NCI-H774 (cell line): ENCODE results near the gene PRSS8.

Experiments used
- DNase-seq: peaks from one replicate; lab custom pipeline; 2025; lab: John Stamatoyannopoulos, UW

Gene PRSS8

DNA sequence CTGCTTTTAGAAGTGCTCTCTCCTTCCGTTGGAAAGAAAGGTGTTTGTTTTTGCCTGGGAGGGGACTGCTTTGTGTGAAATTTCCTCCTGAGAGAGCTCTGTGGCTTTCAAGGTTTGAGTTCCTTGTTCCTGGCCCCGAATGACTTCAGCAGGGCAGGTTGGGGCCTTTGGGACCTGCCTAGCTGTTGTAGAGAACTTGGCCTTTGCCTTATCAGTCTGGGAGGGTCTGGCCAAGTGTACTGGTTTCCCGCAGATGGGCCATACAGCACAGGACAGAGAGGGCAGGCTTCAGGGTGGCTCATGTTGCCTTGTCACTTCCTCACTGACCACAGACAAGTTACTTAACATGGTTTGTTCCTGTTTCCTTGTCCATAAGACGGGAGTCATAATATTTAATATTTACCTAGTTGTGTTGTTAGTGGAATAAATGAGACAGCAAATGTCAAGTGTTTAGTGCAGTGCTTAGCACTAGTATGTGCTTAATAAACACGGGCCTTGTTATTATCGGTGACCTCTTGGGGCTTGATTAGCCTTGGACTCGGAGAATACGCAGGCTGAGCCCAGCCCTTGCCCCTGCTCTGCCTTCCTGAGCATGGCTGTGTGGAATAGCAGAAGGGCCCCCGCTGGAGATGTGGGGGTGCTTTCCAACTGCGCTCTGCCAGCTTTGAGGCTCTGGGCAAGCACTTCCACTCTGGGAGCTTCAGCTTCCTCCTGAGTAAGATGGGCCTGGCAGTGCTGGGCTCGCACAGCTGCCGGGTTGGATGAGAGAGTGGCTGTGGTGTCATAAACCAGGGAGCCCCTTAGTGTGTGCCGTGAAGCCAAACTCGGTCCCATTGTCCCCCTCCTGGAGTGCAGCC is 6.6 kb downstream of the PRSS8 start:
- no peak for DNase-seq

DNA sequence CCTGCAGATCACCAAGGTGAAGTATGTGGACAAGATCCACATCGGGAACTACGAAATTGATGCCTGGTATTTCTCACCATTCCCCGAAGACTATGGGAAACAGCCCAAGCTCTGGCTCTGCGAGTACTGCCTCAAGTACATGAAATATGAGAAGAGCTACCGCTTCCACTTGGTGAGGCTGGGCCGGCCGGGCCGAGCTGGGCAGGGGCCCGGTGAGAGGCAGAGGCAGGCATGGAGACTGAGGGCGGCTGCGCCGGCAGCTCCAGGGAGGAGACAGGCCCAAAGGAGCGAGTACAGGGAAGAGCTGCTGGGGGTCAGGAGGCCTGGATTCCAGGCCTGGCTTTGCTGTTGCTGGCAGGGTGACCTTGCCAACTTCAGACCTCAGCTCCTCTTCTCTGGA is 8.3 kb downstream of the PRSS8 start:
- no peak for DNase-seq

DNA sequence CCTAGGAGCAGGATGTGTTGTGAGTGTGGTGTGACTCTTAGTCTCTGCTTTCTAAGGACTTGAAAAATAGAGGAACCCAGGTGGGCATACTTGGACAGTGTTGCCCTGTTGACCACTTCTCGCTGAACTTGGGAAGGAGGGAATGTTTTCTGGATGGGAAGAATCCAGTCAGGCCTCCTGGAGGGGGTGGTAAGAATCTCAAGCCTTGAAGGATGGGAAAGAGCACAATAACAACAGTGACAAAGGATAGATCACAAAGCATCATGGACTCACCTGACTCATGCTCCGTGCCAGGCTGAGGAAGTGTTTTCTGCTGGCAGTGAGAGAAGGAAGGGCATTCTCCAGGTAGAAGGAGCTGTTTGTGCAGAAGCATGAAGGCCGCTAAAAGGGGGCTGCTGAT is 9.7 kb downstream of the PRSS8 start:
- no peak for DNase-seq

DNA sequence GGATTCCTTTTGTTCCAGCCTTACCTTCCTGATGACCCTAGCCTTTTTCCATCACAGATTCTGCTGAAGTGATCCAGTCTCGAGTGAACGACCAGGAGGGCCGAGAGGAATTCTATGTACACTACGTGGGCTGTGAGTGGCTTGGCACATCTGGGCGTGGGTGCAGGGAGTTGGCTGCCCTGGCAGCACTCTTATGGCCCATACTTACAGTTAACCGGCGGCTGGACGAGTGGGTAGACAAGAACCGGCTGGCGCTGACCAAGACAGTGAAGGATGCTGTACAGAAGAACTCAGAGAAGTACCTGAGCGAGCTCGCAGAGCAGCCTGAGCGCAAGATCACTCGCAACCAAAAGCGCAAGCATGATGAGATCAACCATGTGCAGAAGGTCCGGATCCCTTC is 15.4 kb downstream of the PRSS8 start:
- no peak for DNase-seq

DNA sequence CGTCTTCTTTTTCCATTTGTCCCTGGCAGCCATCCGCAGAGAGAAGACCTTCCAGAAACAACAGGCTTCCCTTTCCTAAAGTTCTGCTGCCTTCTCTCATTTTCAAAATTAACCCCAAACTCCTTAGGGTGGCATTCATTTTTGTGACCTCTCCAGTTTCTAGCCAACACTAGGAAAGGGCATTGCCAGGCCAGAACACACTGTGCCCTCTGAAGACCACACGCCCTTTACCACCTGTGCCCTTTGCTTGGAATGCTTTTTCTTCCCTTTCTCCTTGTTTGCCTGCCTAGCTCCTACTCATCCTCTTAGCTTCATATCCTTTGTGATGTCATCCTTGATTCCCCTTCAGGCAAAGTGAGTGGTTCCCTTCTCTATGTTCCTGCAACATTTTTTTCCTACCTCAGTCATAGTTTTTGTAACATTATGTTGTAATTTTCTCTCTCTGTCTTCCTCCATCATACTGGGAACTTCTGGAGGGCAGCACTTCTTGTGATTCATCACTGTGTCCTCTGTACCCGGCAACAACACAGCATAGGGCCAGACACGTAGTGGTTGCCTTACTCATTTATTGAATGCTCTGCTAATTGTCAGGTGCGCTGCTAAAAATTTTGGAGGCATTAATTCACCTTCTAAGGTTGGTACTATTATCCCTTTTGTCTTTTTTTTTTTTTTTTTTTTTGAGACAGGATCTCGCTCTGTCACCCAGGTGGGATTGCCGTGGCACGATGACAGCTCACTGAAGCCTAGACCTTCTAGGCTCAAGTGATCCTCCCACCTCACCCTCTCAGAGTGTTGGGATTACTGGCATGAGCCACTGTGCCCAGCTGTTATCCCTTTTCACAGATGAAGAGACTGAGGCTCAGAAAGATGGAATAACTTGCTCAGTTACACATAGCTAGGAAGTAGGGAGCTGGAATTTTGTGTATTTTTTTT is 17.0 kb downstream of the PRSS8 start:
- DNase-seq, result no peak

DNA sequence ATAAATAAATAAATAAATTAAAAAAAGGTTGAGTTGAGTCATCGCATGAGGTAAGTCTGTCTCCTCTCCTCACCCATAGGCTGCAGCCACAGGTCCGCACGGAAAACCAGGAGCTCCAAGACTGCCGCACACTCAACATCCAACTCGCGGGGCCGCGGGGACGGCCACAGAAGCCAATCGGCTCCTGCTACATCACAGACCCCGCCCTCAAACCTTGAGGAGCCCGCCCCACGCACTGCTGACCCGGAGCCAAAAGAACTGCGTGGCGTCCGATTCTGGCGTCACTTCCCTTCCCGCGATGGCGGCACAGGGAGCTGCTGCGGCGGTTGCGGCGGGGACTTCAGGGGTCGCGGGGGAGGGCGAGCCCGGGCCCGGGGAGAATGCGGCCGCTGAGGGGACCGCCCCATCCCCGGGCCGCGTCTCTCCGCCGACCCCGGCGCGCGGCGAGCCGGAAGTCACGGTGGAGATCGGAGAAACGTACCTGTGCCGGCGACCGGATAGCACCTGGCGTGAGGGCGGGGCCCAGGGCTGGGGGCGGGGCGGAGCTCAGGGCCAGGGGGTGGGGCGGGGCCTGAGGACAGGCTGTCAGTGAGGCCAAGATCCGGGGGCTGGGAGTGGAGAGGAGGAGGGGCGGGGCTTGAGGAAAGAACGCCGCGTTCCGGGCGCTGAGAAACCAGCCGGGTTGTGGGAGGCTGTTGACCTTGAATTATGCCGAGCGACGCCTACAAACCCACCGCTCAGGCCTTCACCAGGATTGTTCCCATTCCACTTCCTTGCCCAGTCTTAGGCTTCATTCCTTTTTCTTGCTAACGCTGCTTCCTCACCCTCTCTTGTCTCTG is 17.9 kb downstream of the PRSS8 start, which contains the start of gene KAT8:
Gene KAT8, plus strand, starts transcription at position 281 of the 839 bp plus-strand sequence. Its CDS starts 18 bp downstream, at position 299.
- DNase-seq, result peak; percentile 96

DNA sequence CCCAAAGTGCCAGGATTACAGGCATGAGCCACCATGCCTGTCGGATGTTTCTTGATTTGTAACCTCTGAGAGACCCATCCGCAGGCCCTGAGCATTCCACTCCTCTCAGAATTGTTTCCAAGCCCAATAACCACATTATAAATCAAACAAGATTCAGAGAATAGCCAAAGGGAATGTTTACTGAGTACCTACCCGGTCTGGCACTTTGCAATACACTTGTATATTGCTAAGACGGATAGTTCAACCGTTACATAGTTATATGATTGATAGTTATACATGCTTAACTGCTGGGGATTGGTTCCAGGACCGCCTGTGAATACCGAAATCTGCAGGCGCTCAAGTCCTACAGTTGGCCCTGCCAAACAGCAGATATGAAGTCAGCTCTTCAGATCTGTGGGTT is 21.1 kb downstream of the PRSS8 start:
- no peak for DNase-seq

DNA sequence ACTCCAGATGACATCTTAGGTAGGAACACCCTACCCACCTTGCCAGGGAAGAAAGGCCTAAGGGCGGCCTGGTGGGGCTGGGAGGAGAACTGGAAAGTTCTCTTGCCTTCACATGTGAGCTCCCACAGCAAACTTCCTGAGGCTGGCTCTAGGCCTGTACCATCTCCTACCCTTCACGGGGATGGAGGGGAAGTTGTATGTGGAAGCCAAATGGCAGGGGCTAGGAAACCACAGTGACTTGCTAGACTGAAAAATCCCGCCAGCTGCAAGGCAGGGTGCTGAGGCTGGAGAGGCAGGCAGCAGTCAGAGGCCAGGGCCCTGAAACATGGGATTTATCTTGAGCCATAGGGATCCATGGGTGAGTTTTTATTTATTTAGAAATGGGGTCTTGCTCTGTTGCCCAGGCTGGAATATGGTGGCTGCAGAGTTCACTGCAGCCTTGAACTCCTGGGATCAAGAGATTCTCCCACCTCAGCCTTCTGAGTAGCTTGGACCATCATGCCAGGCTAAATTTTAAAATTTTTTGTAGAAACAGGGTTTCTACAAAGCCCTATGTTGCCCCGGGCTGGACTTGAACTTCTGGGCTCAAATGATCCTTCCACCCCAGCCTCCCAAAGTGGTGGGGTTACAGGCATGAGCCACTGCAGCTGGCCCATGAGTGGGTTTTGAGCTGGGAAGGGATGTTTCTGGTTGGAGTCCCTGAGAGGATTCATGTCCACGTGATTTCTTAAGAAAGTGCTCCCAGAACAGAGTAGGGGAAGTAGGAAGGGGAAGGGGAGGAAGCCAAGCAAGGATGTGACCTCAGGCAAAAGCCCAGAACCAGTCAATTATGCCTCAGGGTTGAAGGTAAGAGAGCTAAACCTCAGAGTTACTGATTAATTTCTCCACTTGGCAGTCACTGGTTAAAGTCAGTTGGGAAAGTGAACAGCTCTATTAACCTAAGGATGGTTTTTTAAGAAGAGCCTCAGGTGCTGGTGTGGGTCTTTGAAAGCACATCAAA is 22.1 kb downstream of the PRSS8 start:
- DNase-seq, result no peak

DNA sequence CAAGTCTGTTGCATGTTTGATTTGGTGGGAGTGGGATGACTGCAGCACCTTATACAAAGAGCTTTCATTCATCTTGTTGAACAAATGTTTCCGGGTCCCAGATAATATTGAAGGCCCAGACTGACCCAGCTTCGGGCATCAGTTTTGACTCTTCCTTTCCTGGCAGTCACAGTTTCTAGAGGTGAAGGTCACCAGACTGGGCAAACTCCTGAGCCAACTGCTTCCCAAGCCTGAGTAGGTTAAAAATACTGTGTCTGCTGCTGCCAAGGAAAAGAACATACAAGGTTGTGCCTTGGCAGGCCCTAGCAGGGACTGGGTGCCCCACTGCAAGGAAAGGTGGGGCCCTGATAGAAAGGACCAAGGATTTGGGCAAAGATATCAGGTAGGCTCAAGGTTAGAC is 22.8 kb downstream of the PRSS8 start:
- DNase-seq, result no peak

DNA sequence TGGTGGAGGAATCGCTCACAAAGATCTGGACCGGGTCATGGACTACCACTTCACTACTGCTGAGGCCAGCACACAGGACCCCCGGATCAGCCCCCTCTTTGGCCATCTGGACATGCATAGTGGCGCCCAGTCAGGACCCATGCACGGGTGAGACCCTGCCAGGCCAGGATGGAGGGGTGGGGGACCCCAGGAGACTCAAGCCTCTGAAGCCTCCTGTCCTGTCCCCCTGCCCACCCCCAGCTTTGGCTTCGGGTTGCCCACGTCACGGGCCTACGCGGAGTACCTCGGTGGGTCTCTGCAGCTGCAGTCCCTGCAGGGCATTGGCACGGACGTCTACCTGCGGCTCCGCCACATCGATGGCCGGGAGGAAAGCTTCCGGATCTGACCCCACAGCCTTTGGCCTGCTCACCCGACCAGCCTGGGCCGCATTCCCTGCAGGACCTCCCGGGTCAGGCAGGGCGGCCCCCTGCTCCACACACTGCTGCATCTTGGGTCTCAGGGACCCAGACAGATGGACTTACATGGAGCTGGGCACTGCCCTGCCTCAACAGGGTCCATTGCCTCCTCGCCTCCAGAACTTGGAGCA is 23.6 kb downstream of the PRSS8 start:
- no peak for DNase-seq

DNA sequence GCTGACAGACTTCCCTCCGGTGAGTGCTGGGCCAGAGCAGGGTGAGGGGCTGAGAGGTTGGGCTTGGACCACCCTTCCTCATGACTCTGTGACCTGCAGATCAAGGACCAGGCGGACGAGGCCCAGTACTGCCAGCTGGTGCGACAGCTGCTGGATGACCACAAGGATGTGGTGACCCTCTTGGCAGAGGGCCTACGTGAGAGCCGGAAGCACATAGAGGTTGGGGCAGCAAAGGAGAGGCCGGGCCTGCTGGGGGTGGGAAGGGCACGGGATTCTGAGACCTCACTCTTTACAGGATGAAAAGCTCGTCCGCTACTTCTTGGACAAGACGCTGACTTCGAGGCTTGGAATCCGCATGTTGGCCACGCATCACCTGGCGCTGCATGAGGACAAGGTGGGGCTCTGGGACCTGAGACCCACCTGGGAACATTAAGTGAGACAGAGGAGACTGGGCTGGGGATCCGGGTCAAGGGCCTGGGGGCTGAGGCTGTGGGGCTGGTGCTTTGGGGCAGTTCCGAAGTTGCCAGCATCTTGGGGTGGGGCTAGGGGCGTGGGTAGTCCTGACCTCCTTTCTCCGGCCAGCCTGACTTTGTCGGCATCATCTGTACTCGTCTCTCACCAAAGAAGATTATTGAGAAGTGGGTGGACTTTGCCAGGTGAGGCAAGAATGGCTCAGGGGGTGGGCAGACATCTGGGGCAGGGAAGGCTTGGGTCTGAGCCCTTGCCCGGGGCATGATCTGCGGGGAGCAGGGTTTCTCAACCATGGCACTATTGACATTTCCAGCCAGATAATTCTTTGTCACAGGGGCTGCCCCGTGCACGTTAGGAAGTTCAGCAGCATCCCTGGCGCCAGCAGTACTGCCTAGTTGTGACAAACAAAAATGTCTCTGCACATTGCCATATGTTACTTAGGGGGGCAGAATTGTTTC is 25.2 kb downstream of the PRSS8 start:
- no peak for DNase-seq

DNA sequence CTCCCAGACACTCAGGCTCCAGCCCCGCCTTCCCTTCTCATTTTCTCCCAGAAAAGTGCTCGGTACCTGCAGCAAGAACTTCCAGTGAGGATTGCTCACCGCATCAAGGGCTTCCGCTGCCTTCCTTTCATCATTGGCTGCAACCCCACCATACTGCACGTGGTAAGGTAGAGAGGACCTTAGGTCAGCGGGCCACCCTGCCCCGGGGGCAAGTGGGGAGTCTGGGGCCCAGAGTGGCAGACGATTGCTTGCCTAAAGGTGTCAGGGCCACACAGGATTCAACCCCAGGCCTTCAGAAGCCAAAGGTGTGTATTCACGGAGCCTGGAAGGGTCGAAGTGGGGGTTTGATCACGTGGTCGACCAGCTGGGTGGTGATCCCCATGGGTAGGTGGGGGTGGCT is 25.9 kb downstream of the PRSS8 start:
- DNase-seq, result no peak

DNA sequence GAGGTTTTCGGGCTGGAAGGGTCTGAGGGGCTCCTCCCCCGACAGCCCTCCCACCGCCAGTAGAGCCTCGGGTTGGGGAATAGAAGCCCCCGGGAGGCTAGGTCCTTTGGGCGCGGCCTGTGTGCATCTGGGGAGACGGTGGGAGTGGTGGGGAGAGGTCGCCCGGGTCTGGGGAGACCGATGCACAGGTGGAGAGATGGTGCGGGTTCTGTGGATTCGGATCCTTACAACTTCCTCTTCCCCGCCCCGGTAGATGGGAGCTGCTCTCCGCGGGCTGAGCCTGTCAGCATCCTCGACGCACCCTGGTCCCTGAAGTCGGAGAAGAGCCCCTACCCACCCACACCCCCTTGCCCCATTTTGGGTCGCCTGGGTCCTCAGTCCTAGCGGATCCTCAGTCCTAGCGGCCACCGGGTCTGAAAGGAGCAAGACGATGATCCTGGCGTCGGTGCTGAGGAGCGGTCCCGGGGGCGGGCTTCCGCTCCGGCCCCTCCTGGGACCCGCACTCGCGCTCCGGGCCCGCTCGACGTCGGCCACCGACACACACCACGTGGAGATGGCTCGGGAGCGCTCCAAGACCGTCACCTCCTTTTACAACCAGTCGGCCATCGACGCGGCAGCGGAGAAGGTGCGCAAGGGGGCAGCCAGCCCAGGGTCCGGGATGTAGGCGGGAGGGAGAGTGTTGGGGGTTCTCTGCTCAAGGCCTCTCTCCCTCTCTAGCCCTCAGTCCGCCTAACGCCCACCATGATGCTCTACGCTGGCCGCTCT is 26.6 kb downstream of the PRSS8 start:
- DNase-seq, result no peak

DNA sequence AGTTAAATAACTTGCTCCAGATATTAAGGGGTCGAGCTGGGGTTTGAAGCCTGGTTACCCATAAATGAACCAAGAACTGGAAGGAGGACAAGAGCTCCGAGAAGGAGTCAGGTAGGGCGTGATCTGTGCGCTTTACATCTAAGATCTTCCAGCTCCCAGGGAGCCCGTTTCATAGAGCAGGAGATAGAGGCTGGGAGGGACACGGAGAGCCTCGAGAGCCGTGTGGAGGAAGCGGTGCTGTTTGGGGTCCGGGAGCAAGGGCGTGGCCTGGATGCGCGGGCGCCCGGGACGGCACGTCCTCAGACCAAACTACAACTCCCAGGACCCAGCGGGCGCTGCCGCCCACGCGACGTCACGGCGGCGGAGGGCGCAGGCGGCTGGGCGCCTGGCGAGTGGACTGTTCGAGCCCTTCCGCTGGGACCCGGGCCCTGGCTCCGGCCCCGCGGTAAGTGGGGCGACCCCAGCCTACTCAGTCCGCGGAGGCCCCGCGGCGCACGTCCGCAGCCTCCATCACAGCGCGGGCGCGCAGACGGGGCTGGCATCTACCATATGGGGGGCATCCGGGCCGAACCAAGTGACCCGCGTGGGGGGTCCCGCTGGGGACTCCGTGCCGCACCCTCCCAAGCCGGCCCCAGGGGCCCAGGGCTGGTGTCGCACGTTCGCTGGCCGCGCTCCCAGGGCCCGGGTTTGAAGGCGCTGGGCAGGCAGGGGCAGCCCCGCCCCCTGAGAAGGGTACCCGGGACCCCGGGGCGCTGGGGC is 27.3 kb downstream of the PRSS8 start, which contains the start of gene BCKDK:
Gene BCKDK, plus strand, starts transcription at position 352 of the 759 bp plus-strand sequence. CDS start 838 bp downstream, outside the sequence.
- peak; percentile 49 for DNase-seq

DNA sequence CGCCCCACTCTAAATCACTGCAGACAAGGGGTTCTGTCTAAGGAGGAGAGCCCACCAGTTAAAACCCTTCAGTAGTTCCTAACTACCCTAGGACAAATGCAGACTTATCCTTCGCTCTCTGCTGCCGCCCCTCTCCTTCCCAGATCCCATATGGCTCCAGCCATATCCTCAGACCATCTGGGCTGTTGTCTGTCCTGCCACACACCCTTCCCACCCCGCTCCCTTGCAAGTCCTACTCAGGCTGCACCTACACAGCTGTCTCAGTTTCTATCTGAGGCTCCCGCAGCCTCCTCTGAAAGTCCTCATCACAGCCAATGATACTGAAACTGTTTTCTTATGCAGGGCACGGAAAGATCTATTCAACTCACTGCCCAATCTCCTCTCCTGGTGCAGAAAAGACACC is 28.1 kb downstream of the PRSS8 start:
- no peak for DNase-seq

DNA sequence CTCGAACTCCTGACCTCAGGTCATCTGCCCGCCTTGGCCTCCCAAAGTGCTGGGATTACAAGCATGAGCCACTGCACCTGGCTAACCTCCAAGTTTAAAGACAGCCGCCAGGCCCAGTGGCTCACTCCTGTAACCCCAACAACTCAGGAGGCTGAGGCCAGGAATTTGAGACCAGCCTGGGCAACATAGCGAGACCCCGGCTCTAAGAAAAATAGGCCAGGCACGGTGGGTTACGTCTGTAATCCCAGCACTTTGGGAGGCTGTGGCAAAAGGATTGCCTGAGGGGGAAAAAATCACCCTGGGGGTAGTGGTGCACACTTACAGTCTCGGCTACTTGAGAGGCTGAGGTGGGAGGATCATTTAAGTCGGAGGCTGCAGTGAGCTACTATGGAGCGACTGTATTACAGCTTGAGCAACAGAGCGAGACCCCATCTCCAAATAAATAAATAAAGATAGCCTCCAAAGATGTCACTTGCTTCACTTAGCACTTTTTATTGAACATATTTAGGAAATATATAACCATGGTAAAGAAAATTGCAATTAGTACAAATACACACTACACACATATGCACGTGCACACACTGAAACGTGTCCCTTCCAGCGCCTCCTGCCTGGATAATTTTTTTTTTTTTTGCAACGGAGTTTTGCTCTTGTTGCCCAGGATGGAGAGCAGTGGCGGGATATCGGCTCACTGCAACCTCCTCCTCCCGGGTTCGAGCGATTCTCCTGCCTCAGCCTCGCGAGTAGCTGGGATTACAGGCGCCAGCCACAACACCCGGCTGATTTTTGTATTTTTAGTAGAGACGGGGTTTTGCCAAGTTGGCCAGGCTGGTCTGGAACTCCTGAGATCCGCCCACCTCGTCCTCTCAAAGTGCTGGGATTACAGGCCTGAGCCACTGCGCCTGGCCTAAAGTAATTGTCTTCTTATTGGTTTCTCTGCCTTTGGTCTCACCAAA is 28.7 kb downstream of the PRSS8 start:
- no peak for DNase-seq
